ENCODE data around the gene DAPL1.
A peak's percentile ranks its signal among the peaks of the same experiment; 100 is the strongest.

DAPL1 gene

GRCh38 chr2:158778243-158778642 is 16.9 kb upstream of the DAPL1 start:
- no peak for DNase-seq

- no peak for DNase-seq
These were observed 15.5 kb upstream of the DAPL1 start for GRCh38 chr2:158779621-158780020.

GRCh38 chr2:158781353-158781961 is 13.7 kb upstream of the DAPL1 start:
- no peak for DNase-seq

GRCh38 chr2:158782136-158782535 is 13.0 kb upstream of the DAPL1 start:
- DNase-seq, result no peak

- DNase-seq, result no peak
These were observed 12.5 kb upstream of the DAPL1 start for GRCh38 chr2:158782616-158783015.

- no peak for DNase-seq
These were observed 11.2 kb upstream of the DAPL1 start for GRCh38 chr2:158783923-158784322.

- DNase-seq, result peak; percentile 77
These were observed 8.2 kb upstream of the DAPL1 start for GRCh38 chr2:158786897-158787296.

- no peak for DNase-seq
These were observed 6.2 kb upstream of the DAPL1 start for GRCh38 chr2:158788951-158789350.

GRCh38 chr2:158796652-158797051 is 1.5 kb downstream of the DAPL1 start:
- no peak for DNase-seq

- no peak for DNase-seq
These were observed 3.0 kb downstream of the DAPL1 start for GRCh38 chr2:158797963-158798700.

- no peak for DNase-seq
These were observed 4.1 kb downstream of the DAPL1 start for GRCh38 chr2:158799181-158799580.

GRCh38 chr2:158803506-158803905 is 8.4 kb downstream of the DAPL1 start:
- no peak for DNase-seq

GRCh38 chr2:158805255-158805654 is 10.1 kb downstream of the DAPL1 start:
- DNase-seq, result no peak

- DNase-seq, result no peak
These were observed 10.8 kb downstream of the DAPL1 start for GRCh38 chr2:158805936-158806335.

GRCh38 chr2:158806941-158807340 is 11.8 kb downstream of the DAPL1 start:
- DNase-seq, result no peak

GRCh38 chr2:158808426-158808825 is 13.3 kb downstream of the DAPL1 start:
- no peak for DNase-seq

- DNase-seq, result no peak
These were observed 14.7 kb downstream of the DAPL1 start for GRCh38 chr2:158809816-158810215.

GRCh38 chr2:158810731-158811460 is 15.8 kb downstream of the DAPL1 start:
- DNase-seq, result no peak

- DNase-seq, result no peak
These were observed 20.0 kb downstream of the DAPL1 start for GRCh38 chr2:158815166-158815565.

- no peak for DNase-seq
These were observed 20.5 kb downstream of the DAPL1 start for GRCh38 chr2:158815658-158816057.

- no peak for DNase-seq
These were observed 22.5 kb downstream of the DAPL1 start for GRCh38 chr2:158817588-158817987.

- no peak for DNase-seq
These were observed 23.4 kb downstream of the DAPL1 start for GRCh38 chr2:158818511-158818910.

GRCh38 chr2:158822193-158822592 is 27.1 kb downstream of the DAPL1 start:
- DNase-seq, result no peak

All from NCI-H2029 (cell line).